VCaP (cell line): Measurements from ENCODE around the gene PGGHG.

Experiments
- H3K27ac ChIP-seq: fragments of 450-650 bp; 2 replicates; pipeline ENCODE4 v1.5.1; 2017
- CTCF ChIP-seq: fragments of 450-650 bp; conservative IDR thresholded peaks from 2 replicates; pipeline ENCODE4 v1.5.1; 2017; ENCODE audit warnings: mild to moderate bottlenecking, moderate library complexity

Gene PGGHG

GRCh38 chr11:344836-345578 lies 56.1 kb downstream of the PGGHG start:
- H3K27ac ChIP-seq: no peak overlapping the region
- TF ChIP-seq CTCF: no peak
